GM23338 (cell line): ENCODE data around the gene DYNLT4. TPM values are rescaled to one million over a fixed set of nuclear protein-coding genes. Genes with fewer than 3 reads are reported as not detected.

Source experiments
- ATAC-seq: fragments of 200-7000 bp; cut with Tn5 transposase; 3 replicates; pipeline ENCODE4 v1.9.1; 2020
- DNase-seq: peaks from one replicate; pipeline ENCODE4 v3.0.0-alpha.2; 2015; ENCODE audit warnings: low spot score
- H2AFZ ChIP-seq: fragments of 200-600 bp; sonication (generic); 2 replicates; pipeline ENCODE4 v1.8.0; 2016; ENCODE audit warnings: antibody characterized with exemption, mild to moderate bottlenecking, moderate library complexity
- H3F3A ChIP-seq: fragments of 200-600 bp; sonication (generic); replicated peaks from 2 replicates; pipeline ENCODE4 v1.8.0; 2017; ENCODE audit warnings: antibody characterized with exemption, mixed run types, low read depth
- H3K27ac ChIP-seq: fragments of 200-600 bp; sonication (generic); 2 replicates; pipeline ENCODE4 v1.6.1; 2016; ENCODE audit warnings: low read depth
- H3K27me3 ChIP-seq: fragments of 200-600 bp; sonication (generic); 2 replicates; pipeline ENCODE4 v1.8.0; 2016; ENCODE audit warnings: mild to moderate bottlenecking, mixed run types, moderate library complexity; ENCODE audit not compliant: insufficient read depth
- H3K36me3 ChIP-seq: fragments of 200-600 bp; sonication (generic); 2 replicates; pipeline ENCODE4 v1.8.0; 2016; ENCODE audit warnings: mild to moderate bottlenecking; ENCODE audit not compliant: insufficient read depth
- H3K4me1 ChIP-seq: fragments of 200-600 bp; sonication (generic); 2 replicates; pipeline ENCODE4 v1.8.0; 2016; ENCODE audit warnings: mild to moderate bottlenecking, moderate library complexity; ENCODE audit not compliant: insufficient read depth
- H3K4me2 ChIP-seq: fragments of 200-600 bp; sonication (generic); 2 replicates; pipeline ENCODE4 v1.7.1; 2017; ENCODE audit warnings: mixed run types
- H3K4me3 ChIP-seq: fragments of 200-600 bp; sonication (generic); 2 replicates; pipeline ENCODE4 v1.6.1; 2016; ENCODE audit warnings: mixed run types
- H3K79me2 ChIP-seq: fragments of 200-600 bp; sonication (generic); replicated peaks from 2 replicates; pipeline ENCODE4 v1.8.0; 2017; ENCODE audit warnings: mild to moderate bottlenecking; ENCODE audit not compliant: insufficient read depth
- H3K9me2 ChIP-seq: fragments of 200-600 bp; sonication (generic); 2 replicates; pipeline ENCODE4 v1.8.0; 2017; ENCODE audit not compliant: insufficient read depth
- H4K20me1 ChIP-seq: fragments of 200-600 bp; sonication (generic); replicated peaks from 2 replicates; pipeline ENCODE4 v1.8.0; 2017; ENCODE audit warnings: mild to moderate bottlenecking; ENCODE audit not compliant: insufficient read depth
- H3K27ac Mint-ChIP-seq: 2 replicates; pipeline ENCODE4 v1.8.0; 2020; ENCODE audit warnings: inconsistent platforms, mild to moderate bottlenecking, moderate library complexity, mixed read lengths
- H3K27me3 Mint-ChIP-seq: 3 replicates; pipeline ENCODE4 v1.8.0; 2022; ENCODE audit warnings: low read depth, mild to moderate bottlenecking, moderate library complexity, mixed read lengths, inconsistent platforms; ENCODE audit not compliant: insufficient read depth, poor library complexity
- H3K36me3 Mint-ChIP-seq: 3 replicates; pipeline ENCODE4 v1.8.0; 2021; ENCODE audit warnings: low read depth, mild to moderate bottlenecking, inconsistent platforms, moderate library complexity, mixed read lengths
- H3K4me1 Mint-ChIP-seq: 3 replicates; pipeline ENCODE4 v1.8.0; 2020; ENCODE audit warnings: mild to moderate bottlenecking, inconsistent platforms, mixed read lengths
- H3K4me3 Mint-ChIP-seq: 3 replicates; pipeline ENCODE4 v1.8.0; 2021; ENCODE audit warnings: moderate library complexity, mild to moderate bottlenecking, inconsistent platforms, mixed read lengths
- H3K9me3 Mint-ChIP-seq: 3 replicates; pipeline ENCODE4 v1.8.0; 2020; ENCODE audit warnings: moderate library complexity, mild to moderate bottlenecking, inconsistent platforms, mixed read lengths
- EZH2 ChIP-seq: fragments of 200-600 bp; sonication (generic); IDR thresholded peaks from one replicate; pipeline ENCODE4 v1.8.0; 2017; ENCODE audit warnings: antibody characterized with exemption, mild to moderate bottlenecking, low read depth; ENCODE audit not compliant: unreplicated experiment
- EZH2phosphoT487 ChIP-seq: fragments of 200-600 bp; sonication (generic); IDR thresholded peaks from one replicate; pipeline ENCODE4 v1.8.1; 2018; ENCODE audit warnings: antibody characterized with exemption; ENCODE audit not compliant: unreplicated experiment
- JUNB ChIP-seq: IDR thresholded peaks from one replicate; pipeline ENCODE4 v1.6.1; 2016; ENCODE audit warnings: antibody characterized with exemption; ENCODE audit not compliant: unreplicated experiment
- NANOG ChIP-seq: IDR thresholded peaks from 2 replicates; pipeline ENCODE4 v1.6.1; 2016; ENCODE audit warnings: antibody characterized with exemption, borderline replicate concordance
- POLR2AphosphoS5 ChIP-seq: IDR thresholded peaks from 2 replicates; pipeline ENCODE4 v1.6.1; 2016; ENCODE audit warnings: antibody characterized with exemption, low read depth
- STAT1 ChIP-seq: IDR thresholded peaks from one replicate; pipeline ENCODE4 v1.6.1; 2016; ENCODE audit warnings: antibody characterized with exemption; ENCODE audit not compliant: unreplicated experiment
- polyA plus RNA-seq: library from polyadenylated mRNA; unstranded; fragments of >200 nt; fragmentation: Nextera tagmentation; extraction: Ambion mirVana; gene quantifications from 2 replicates; pipeline ENCODE4 v1.2.1, GENCODE V29; 2016
- total RNA-seq: library from RNA; depleted of rRNA; stranded (reverse); fragments of >200 nt; shearing (Covaris generic); gene quantifications from 2 replicates; pipeline ENCODE4 v1.2.3, GENCODE V29; 2014
- TF ChIP-seq, protein P1 (sequence below): IDR thresholded peaks from one replicate; pipeline ENCODE4 v1.6.1; 2018; ENCODE audit warnings: antibody characterized with exemption; ENCODE audit not compliant: unreplicated experiment
- TF ChIP-seq, protein P2 (sequence below), 2 experiments: fragments of 200-600 bp in 1 of 2; sonication (generic) in 1 of 2; conservative IDR thresholded peaks; 2 replicates each; pipeline versions ENCODE4 v1.5.1 to v1.6.1; 2016 to 2017; ENCODE audit warnings: antibody characterized with exemption in 2 of 2, low read depth in 2 of 2, mild to moderate bottlenecking in 2 of 2, moderate library complexity in 1 of 2
- TF ChIP-seq, protein P3 (sequence below): IDR thresholded peaks from 2 replicates; pipeline ENCODE4 v1.6.1; 2016; ENCODE audit warnings: antibody characterized with exemption

The DYNLT4 gene
- total and polyA plus RNA-seq, 2 experiments from 2014 or later = 0.73 TPM; not detected in 1

DNA sequence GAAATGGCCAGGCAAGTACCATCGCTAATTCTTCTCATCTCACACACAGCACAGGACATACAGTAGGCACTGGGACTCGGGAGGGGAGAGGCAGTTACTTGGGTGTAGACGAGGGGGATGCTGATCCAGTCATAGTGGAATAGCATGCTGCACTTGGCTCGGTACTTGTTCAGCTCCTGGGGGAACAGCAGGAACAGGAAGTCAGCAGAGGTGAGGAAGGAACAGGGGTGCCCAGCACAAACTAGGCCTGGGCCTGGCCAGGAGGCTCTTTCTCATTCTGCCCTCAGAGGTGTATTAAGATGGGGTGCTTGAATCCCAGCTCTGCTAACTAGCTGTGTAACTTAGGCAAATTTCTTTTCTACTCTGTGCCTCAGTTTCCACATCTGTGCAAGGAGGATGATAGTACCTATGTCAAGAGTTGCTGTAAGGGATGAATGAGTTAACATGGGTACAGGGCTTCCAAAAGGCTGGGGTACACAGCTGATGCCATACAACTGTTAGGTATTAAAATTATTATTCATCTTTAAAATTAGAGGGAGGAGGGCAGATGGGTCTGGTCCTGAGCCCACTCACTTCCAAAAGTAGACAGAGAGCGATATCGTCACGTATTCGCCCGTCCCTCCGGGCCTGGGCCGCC lies 21.5 kb downstream of the DYNLT4 start:
- no peak overlapping the region for H2AFZ ChIP-seq
- peaks cover 33% of the 10 kb centered on the region for H3K4me1 Mint-ChIP-seq
- H3K4me2 ChIP-seq = peak overlapping the region; percentile 92
- H3K79me2 ChIP-seq = no peaks in the 10 kb centered on the region
- no peaks in the 10 kb centered on the region; the same call in 2 of the 3 replicates for H3K9me3 Mint-ChIP-seq
- H4K20me1 ChIP-seq = no peaks in the 10 kb centered on the region
- H3K4me1 ChIP-seq = peaks cover 22% of the 10 kb centered on the region
- peaks cover 28% of the 10 kb centered on the region for H3K27me3 Mint-ChIP-seq
- H3K4me3 ChIP-seq = peak overlapping the region; percentile 73
- H3K9me2 ChIP-seq = no peaks in the 10 kb centered on the region
- H3K27ac Mint-ChIP-seq = no peak overlapping the region
- 0 out of 2 replicates have a peak, but pooled peaks cover 10% of the 10 kb centered on the region for H3K27me3 ChIP-seq
- no peak overlapping the region for H3K27ac ChIP-seq
- TF ChIP-seq EZH2 = no peak
- TF ChIP-seq, protein P1, sequence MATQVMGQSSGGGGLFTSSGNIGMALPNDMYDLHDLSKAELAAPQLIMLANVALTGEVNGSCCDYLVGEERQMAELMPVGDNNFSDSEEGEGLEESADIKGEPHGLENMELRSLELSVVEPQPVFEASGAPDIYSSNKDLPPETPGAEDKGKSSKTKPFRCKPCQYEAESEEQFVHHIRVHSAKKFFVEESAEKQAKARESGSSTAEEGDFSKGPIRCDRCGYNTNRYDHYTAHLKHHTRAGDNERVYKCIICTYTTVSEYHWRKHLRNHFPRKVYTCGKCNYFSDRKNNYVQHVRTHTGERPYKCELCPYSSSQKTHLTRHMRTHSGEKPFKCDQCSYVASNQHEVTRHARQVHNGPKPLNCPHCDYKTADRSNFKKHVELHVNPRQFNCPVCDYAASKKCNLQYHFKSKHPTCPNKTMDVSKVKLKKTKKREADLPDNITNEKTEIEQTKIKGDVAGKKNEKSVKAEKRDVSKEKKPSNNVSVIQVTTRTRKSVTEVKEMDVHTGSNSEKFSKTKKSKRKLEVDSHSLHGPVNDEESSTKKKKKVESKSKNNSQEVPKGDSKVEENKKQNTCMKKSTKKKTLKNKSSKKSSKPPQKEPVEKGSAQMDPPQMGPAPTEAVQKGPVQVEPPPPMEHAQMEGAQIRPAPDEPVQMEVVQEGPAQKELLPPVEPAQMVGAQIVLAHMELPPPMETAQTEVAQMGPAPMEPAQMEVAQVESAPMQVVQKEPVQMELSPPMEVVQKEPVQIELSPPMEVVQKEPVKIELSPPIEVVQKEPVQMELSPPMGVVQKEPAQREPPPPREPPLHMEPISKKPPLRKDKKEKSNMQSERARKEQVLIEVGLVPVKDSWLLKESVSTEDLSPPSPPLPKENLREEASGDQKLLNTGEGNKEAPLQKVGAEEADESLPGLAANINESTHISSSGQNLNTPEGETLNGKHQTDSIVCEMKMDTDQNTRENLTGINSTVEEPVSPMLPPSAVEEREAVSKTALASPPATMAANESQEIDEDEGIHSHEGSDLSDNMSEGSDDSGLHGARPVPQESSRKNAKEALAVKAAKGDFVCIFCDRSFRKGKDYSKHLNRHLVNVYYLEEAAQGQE = no peak
- TF ChIP-seq POLR2AphosphoS5 = no peak
- TF ChIP-seq STAT1 = no peak
- TF ChIP-seq JUNB = no peak
- no peak for TF ChIP-seq EZH2phosphoT487
- no peak for TF ChIP-seq NANOG
- H3K36me3 Mint-ChIP-seq = peaks cover 14% of the 10 kb centered on the region
- ATAC-seq (no peak), DNase-seq (no peak)
- H3K4me3 Mint-ChIP-seq = peak overlapping the region; percentile 74
- H3F3A ChIP-seq = peaks cover 39% of the 10 kb centered on the region
- no peaks in the 10 kb centered on the region for H3K36me3 ChIP-seq

DNA sequence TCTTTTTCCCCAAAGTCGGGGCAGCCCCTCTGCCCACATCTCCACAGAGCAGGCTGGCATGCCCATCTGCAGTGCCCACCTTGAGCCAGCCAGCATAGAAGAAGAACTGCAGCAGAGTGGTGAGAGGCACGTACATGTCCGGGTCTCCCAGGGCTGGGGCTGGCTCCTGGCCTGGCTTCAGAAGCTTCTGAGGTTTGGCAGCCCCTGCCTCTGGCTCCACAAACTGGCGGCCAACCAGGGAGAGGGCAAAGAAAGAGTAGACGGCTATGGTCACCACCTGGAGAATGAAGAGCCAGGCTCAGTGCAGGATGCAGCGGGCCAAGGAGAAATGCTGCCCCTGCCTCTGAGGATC lies 22.1 kb downstream of the DYNLT4 start:
- Histone ChIP-seq H4K20me1 (no peaks in the 10 kb centered on the region), H3K4me2 (peak overlapping the region; percentile 89), H3K4me3 (peak overlapping the region; percentile 66), H3K4me1 (peaks cover 22% of the 10 kb centered on the region), H3K79me2 (no peaks in the 10 kb centered on the region), H3K27me3 (0 out of 2 replicates have a peak, but pooled peaks cover 10% of the 10 kb centered on the region), H3K27ac (no peak overlapping the region), H3F3A (peaks cover 46% of the 10 kb centered on the region), H2AFZ (peak overlapping the region; percentile 88; the same call in 1 of the 2 replicates), H3K36me3 (no peaks in the 10 kb centered on the region), H3K9me2 (no peaks in the 10 kb centered on the region)
- DNase-seq (no peak), ATAC-seq (no peak)
- Mint-ChIP-seq H3K27ac (no peak overlapping the region), H3K4me1 (peaks cover 32% of the 10 kb centered on the region), H3K9me3 (no peaks in the 10 kb centered on the region; the same call in 2 of the 3 replicates), H3K27me3 (peaks cover 29% of the 10 kb centered on the region), H3K4me3 (peak overlapping the region; percentile 74), H3K36me3 (peaks cover 20% of the 10 kb centered on the region)
- TF ChIP-seq, protein P2, sequence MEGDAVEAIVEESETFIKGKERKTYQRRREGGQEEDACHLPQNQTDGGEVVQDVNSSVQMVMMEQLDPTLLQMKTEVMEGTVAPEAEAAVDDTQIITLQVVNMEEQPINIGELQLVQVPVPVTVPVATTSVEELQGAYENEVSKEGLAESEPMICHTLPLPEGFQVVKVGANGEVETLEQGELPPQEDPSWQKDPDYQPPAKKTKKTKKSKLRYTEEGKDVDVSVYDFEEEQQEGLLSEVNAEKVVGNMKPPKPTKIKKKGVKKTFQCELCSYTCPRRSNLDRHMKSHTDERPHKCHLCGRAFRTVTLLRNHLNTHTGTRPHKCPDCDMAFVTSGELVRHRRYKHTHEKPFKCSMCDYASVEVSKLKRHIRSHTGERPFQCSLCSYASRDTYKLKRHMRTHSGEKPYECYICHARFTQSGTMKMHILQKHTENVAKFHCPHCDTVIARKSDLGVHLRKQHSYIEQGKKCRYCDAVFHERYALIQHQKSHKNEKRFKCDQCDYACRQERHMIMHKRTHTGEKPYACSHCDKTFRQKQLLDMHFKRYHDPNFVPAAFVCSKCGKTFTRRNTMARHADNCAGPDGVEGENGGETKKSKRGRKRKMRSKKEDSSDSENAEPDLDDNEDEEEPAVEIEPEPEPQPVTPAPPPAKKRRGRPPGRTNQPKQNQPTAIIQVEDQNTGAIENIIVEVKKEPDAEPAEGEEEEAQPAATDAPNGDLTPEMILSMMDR (conservative IDR thresholded peaks at IDR 0.05; ENCODE audit: low read depth in 2 of 2) = 0 out of 4 replicates have a peak, but pooled peaks of 1 of the 2 experiments have one; percentile 2
- TF ChIP-seq, protein P3, sequence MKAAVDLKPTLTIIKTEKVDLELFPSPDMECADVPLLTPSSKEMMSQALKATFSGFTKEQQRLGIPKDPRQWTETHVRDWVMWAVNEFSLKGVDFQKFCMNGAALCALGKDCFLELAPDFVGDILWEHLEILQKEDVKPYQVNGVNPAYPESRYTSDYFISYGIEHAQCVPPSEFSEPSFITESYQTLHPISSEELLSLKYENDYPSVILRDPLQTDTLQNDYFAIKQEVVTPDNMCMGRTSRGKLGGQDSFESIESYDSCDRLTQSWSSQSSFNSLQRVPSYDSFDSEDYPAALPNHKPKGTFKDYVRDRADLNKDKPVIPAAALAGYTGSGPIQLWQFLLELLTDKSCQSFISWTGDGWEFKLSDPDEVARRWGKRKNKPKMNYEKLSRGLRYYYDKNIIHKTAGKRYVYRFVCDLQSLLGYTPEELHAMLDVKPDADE = no peak
